K562 (cell line): ENCODE data around the gene UBE2B. TPM values are rescaled to one million over a fixed set of nuclear protein-coding genes. Genes with fewer than 3 reads are reported as not detected.

ENCODE experiments used
- ATAC-seq: fragments of 200-7000 bp; cut with Tn5 transposase; 3 replicates; pipeline ENCODE4 v1.9.1; 2020; ENCODE audit warnings: moderate library complexity
- BruUV-seq: library from RNA; stranded (reverse); fragments of 400-500 nt; replicated peaks from 2 replicates; lab custom pipeline; 2021; lab: Mats Ljungman, UMichigan
- CTCF ChIA-PET: fragments of 300-600 bp; formaldehyde crosslinking; extraction: SDS; loops from one replicate; lab custom pipeline; 2021; ENCODE audit warnings: low intra/inter-chr PET ratio; lab: Yijun Ruan, JAX
- POLR2A ChIA-PET: fragments of 300-600, 350-650 bp; sonication (Branson Sonifier 250); formaldehyde crosslinking; extraction: SDS; loops from one replicate; lab custom pipeline; 2021; ENCODE audit warnings: antibody characterized with exemption, inconsistent platforms; lab: Yijun Ruan, JAX
- DNase-seq, 4 experiments: peaks; one replicate each; pipeline versions ENCODE4 v3.0.0 to v3.0.0-alpha.2; 2011 to 2018; ENCODE audit warnings: low spot score in 3 of 4, mixed read lengths in 3 of 4; ENCODE audit errors: extremely low read depth in 1 of 4
- FAIRE-seq: peaks from 2 replicates; lab custom pipeline; 2011; peaks lifted over from hg19 to GRCh38; lab: Jason Lieb, UNC
- H2AFZ ChIP-seq: 2 replicates; pipeline ENCODE4 v1.6.0; 2011; ENCODE audit warnings: low read depth, low read length, control low read depth, inconsistent platforms
- H3K27ac ChIP-seq: fragments of 200-600 bp; 3 replicates; pipeline ENCODE4 v1.8.0; 2011; ENCODE audit warnings: low read depth, mild to moderate bottlenecking, control low read depth, inconsistent platforms, low read length, moderate library complexity, mixed read lengths; ENCODE audit errors: extremely low read depth
- H3K27me3 ChIP-seq, 2 experiments: fragments of 300-600 bp in 1 of 2; 2 replicates in 1 of 2; 3 replicates in 1 of 2; pipeline versions ENCODE4 v1.6.0 to v1.8.0; 2011; ENCODE audit warnings: inconsistent platforms in 2 of 2, low read length in 2 of 2, mild to moderate bottlenecking in 1 of 2, mixed read lengths in 1 of 2, moderate library complexity in 1 of 2; ENCODE audit not compliant: control insufficient read depth in 2 of 2, insufficient read depth in 2 of 2
- H3K36me3 ChIP-seq: fragments of 300-600 bp; 3 replicates; pipeline ENCODE4 v1.8.0; 2011; ENCODE audit warnings: mild to moderate bottlenecking, low read length, inconsistent platforms; ENCODE audit not compliant: control insufficient read depth, insufficient read depth
- H3K4me1 ChIP-seq, 2 experiments: fragments of 200-600 bp in 1 of 2; replicated peaks in 1 of 2; 2 replicates in 1 of 2; 3 replicates in 1 of 2; pipeline versions ENCODE4 v1.5.1 to v1.8.0; 2011; ENCODE audit warnings: inconsistent platforms in 2 of 2, low read length in 2 of 2, mild to moderate bottlenecking in 1 of 2, mixed read lengths in 1 of 2, moderate library complexity in 1 of 2; ENCODE audit not compliant: control insufficient read depth in 2 of 2, insufficient read depth in 2 of 2
- H3K4me2 ChIP-seq: 2 replicates; pipeline ENCODE4 v1.6.1; 2011; ENCODE audit warnings: low read length, control low read depth, inconsistent platforms, mixed read lengths; ENCODE audit not compliant: insufficient read depth
- H3K4me3 ChIP-seq: fragments of 200-600 bp; sonication (generic), shearing (Covaris generic); 2 replicates; pipeline ENCODE4 v1.5.1; 2016; ENCODE audit warnings: control low read depth, inconsistent platforms
- H3K79me2 ChIP-seq: fragments of 200-600 bp; 3 replicates; pipeline ENCODE4 v1.8.0; 2011; ENCODE audit warnings: low read length, inconsistent platforms; ENCODE audit not compliant: control insufficient read depth, insufficient read depth
- H3K9ac ChIP-seq, 2 experiments: 2 replicates each; pipeline versions ENCODE4 v1.6.0 to v1.6.1; 2011; ENCODE audit warnings: low read depth in 2 of 2, low read length in 2 of 2, control low read depth in 1 of 2, inconsistent platforms in 1 of 2, mild to moderate bottlenecking in 1 of 2, mixed read lengths in 1 of 2; ENCODE audit not compliant: insufficient read depth in 1 of 2
- H3K9me1 ChIP-seq: one replicate; pipeline ENCODE4 v1.6.0; 2011; ENCODE audit warnings: inconsistent platforms, mild to moderate bottlenecking, low read length, moderate library complexity; ENCODE audit not compliant: control insufficient read depth, insufficient read depth
- H3K9me3 ChIP-seq: replicated peaks from 2 replicates; pipeline ENCODE4 v1.5.1; 2011; ENCODE audit warnings: low read depth, low read length, inconsistent platforms; ENCODE audit not compliant: control insufficient read depth, insufficient read depth
- H4K20me1 ChIP-seq: replicated peaks from 2 replicates; pipeline ENCODE4 v1.6.1; 2011; ENCODE audit warnings: low read length, inconsistent platforms, mixed read lengths; ENCODE audit not compliant: control insufficient read depth, insufficient read depth
- BRD4 ChIP-seq: fragments of 200-600 bp; sonication (generic); IDR thresholded peaks from 2 replicates; pipeline ENCODE4 v1.6.1; 2017; ENCODE audit warnings: inconsistent platforms
- CHD4 ChIP-seq: fragments of 200-600 bp; sonication (generic); IDR thresholded peaks from 3 replicates; pipeline ENCODE4 v1.6.1; 2012; ENCODE audit warnings: low read depth, mild to moderate bottlenecking, mixed read lengths, low read length, inconsistent platforms; ENCODE audit not compliant: insufficient read depth, insufficient replicate concordance, poor library complexity, severe bottlenecking
- HDAC1 ChIP-seq, 2 experiments: fragments of 450-650 bp; IDR thresholded peaks; 2 replicates each; pipeline ENCODE4 v1.6.1; 2016 to 2017; ENCODE audit warnings: inconsistent platforms in 1 of 2, mild to moderate bottlenecking in 1 of 2, moderate library complexity in 1 of 2
- KLF16 ChIP-seq: IDR thresholded peaks from 2 replicates; pipeline ENCODE4 v1.6.1; 2016; ENCODE audit warnings: antibody characterized with exemption
- MCM3 ChIP-seq: fragments of 450-650 bp; IDR thresholded peaks from 2 replicates; pipeline ENCODE4 v1.6.1; 2016
- PRMT5 ChIP-seq: sonication (generic); formaldehyde crosslinking; IDR thresholded peaks from 2 replicates; pipeline ENCODE4 v1.5.0; 2020; ENCODE audit warnings: missing genetic modification reagents
- YY1 ChIP-seq, 3 experiments: IDR thresholded peaks; 2 replicates each; pipeline ENCODE4 v1.6.1; 2011; ENCODE audit warnings: low read length in 2 of 3, mild to moderate bottlenecking in 2 of 3, moderate library complexity in 2 of 3, borderline replicate concordance in 1 of 3, control low read depth in 1 of 3, low read depth in 1 of 3; ENCODE audit not compliant: insufficient read depth in 3 of 3, insufficient replicate concordance in 2 of 3, control insufficient read depth in 1 of 3, insufficient read length in 1 of 3; ENCODE audit errors: extremely low read depth in 1 of 3
- ZBTB8A ChIP-seq: fragments of 450-650 bp; IDR thresholded peaks from 2 replicates; pipeline ENCODE4 v1.6.1; 2018; ENCODE audit warnings: mild to moderate bottlenecking, moderate library complexity; ENCODE audit not compliant: partially characterized antibody
- WGBS: fragments of 100-300 bp; shearing (Covaris generic); methylation state at CpG from one replicate; pipeline ENCODE4 v1.1.6; 2016; ENCODE audit warnings: low coverage, mixed read lengths; ENCODE audit not compliant: insufficient coverage; ENCODE audit errors: missing lambda C conversion rate; 5-methylcytosine and 5-hydroxymethylcytosine counted together
- in situ Hi-C: fragments of 300-500 bp; cut with MboI; formaldehyde crosslinking; loops from 4 replicates; pipeline ENCODE4 v1.15.0; 2018; ENCODE audit warnings: inconsistent platforms, mixed read lengths
- intact Hi-C: fragments of 100-400 bp; cut with micrococcal nuclease; formaldehyde crosslinking; loops from 2 replicates; pipeline ENCODE4 v1.14.2; 2022
- polyA plus RNA-seq, 8 experiments: library from polyadenylated mRNA; depleted of rRNA in 4 of 8; stranded (reverse) in 5 of 8; unstranded in 3 of 8; fragments of >200 nt; fragmentation: Nextera tagmentation in 2 of 8; fragmentation: Illumina TruSeq in 1 of 8; extraction: Ambion mirVana in 2 of 8; extraction: Trizol in 1 of 8; gene quantifications; 2 replicates each; pipeline versions ENCODE4 v1.2.1 to v1.2.3, GENCODE V29; 2011 to 2014; ENCODE audit warnings: inconsistent platforms in 1 of 8, missing spikeins in 1 of 8
- total RNA-seq, 7 experiments: library from RNA; depleted of rRNA in 6 of 7; stranded (reverse); fragments of >200 nt in 6 of 7; fragmentation: Illumina TruSeq in 2 of 7; extraction: Trizol in 2 of 7; gene quantifications; 2 replicates each; pipeline versions ENCODE4 v1.2.1 to v1.2.3, GENCODE V29; 2011 to 2021; ENCODE audit warnings: low replicate concordance in 1 of 7
- TF ChIP-seq, protein P1 (sequence below), 2 experiments: fragments of 450-650 bp; conservative IDR thresholded peaks; 2 replicates each; pipeline ENCODE4 v1.6.1; 2017; ENCODE audit warnings: mild to moderate bottlenecking in 2 of 2, moderate library complexity in 2 of 2
- TF ChIP-seq, protein P2 (sequence below): sonication (generic); formaldehyde crosslinking; IDR thresholded peaks from 2 replicates; pipeline ENCODE4 v1.8.0; 2023; ENCODE audit warnings: mild to moderate bottlenecking, missing genetic modification reagents

Gene UBE2B
- total and polyA plus RNA-seq, 9 of the 15 experiments (the other 6 are each of a cell fraction or from before 2014, with no cell fraction given), result 13.1 to 198 (median 75.5) TPM

DNA sequence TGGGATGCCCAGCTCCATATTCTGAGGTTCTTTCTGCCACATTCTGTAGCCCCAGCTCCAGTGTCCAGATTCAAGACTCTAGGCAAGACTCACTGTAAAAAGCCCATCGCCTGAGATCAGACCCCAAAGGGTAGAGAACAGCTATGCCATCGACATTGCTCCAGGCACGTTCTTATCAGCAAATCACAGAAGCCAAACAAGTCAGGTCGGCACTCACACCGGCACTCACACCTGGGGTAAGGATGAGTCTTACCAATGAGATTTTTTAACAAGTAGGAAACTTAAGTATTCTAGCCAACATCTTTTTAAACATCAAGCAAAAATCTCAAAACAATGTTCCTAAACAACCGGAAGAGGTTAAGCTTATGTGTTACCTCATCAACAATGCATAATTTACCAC is 38.0 kb downstream of the UBE2B start (continued):
- TF ChIP-seq BRD4, result no peak
- TF ChIP-seq KLF16, result no peak
- TF ChIP-seq HDAC1 (IDR thresholded peaks at IDR 0.05), result no peak
- TF ChIP-seq CHD4, result no peak
- no peak for TF ChIP-seq PRMT5 (CRISPR knock-in tag)
- TF ChIP-seq, all 486 proteins: peak for 0

DNA sequence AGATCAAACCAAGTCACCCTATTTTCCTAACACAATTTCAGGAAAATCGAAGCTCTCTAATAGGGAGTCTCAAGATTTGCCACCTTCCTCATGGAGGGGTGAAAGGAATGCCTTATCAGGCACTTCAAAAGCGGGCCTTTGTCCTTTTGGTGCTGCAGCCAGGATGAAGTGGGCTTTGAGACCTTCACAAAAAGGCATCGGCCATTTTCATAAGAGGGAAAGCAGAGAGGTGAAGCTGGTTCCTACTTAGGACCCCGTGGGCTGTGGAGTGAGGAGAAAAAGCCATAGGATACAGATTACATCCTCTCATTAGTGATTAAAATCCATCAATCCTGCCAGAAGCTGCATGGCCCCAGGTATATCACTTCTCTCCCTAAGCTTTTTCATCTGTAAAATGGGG is 39.5 kb downstream of the UBE2B start:
- Histone ChIP-seq H3K9me3 (no peaks in the 10 kb centered on the region), H3K4me1 (peaks cover 18 to 25% of the 10 kb centered on the region in 2 experiments), H3K4me2 (peak overlapping the region; percentile 87), H3K79me2 (peaks cover 28% of the 10 kb centered on the region), H2AFZ (no peak overlapping the region), H3K9ac (peak overlapping the region; percentile 77 to 79; a peak in 3 of 4 replicates), H3K27ac (peak overlapping the region; percentile 10; the same call in 1 of the 3 replicates), H3K4me3 (peak overlapping the region; percentile 84), H3K36me3 (peaks cover 28% of the 10 kb centered on the region; the same call in 2 of the 3 replicates), H3K9me1 (no peaks in the 10 kb centered on the region), H4K20me1 (no peaks in the 10 kb centered on the region), H3K27me3 (no peaks in the 10 kb centered on the region)
- intact Hi-C loops (loop anchor here (2.0 to 5.0 kb wide), 4 partner anchors 56 to 166 kb away; no protein-coding TSS in a partner anchor), in situ Hi-C loops (loop anchor here (5.0 kb wide), 1 partner anchor 101 kb away; no protein-coding TSS in a partner anchor)
- POLR2A ChIA-PET, result interaction anchor here (1.0 to 2.2 kb wide), 8 partner anchors 11 to 114 kb away, joined by 3 to 18 read pairs (median 4); partner anchors contain the start of gene JADE2
- no TSS peak for BruUV-seq
- FAIRE-seq, result peak; percentile 42
- CTCF ChIA-PET, result interaction anchor here (1.6 kb wide), 1 partner anchor 102 kb away, joined by 3 read pairs; no protein-coding TSS in a partner anchor
- no peak for ATAC-seq
- DNase-seq, result no peak
- 18% methylated on average over 4 of the region's 4 CpGs for WGBS
- TF ChIP-seq YY1 (IDR thresholded peaks at IDR 0.05; ENCODE audit: borderline replicate concordance in 1 of 3, control insufficient read depth in 1 of 3, extremely low read depth in 1 of 3, insufficient read depth in 3 of 3, insufficient read length in 1 of 3, insufficient replicate concordance in 2 of 3, low read depth in 1 of 3, low read length in 2 of 3), result peak in 1 of 3 experiments; percentile 51
- TF ChIP-seq, protein P1, sequence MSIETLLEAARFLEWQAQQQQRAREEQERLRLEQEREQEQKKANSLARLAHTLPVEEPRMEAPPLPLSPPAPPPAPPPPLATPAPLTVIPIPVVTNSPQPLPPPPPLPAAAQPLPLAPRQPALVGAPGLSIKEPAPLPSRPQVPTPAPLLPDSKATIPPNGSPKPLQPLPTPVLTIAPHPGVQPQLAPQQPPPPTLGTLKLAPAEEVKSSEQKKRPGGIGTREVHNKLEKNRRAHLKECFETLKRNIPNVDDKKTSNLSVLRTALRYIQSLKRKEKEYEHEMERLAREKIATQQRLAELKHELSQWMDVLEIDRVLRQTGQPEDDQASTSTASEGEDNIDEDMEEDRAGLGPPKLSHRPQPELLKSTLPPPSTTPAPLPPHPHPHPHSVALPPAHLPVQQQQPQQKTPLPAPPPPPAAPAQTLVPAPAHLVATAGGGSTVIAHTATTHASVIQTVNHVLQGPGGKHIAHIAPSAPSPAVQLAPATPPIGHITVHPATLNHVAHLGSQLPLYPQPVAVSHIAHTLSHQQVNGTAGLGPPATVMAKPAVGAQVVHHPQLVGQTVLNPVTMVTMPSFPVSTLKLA (conservative IDR thresholded peaks at IDR 0.05), result 0 out of 4 replicates have a peak, but pooled peaks of 1 of the 2 experiments have one; percentile 8
- TF ChIP-seq, protein P2, sequence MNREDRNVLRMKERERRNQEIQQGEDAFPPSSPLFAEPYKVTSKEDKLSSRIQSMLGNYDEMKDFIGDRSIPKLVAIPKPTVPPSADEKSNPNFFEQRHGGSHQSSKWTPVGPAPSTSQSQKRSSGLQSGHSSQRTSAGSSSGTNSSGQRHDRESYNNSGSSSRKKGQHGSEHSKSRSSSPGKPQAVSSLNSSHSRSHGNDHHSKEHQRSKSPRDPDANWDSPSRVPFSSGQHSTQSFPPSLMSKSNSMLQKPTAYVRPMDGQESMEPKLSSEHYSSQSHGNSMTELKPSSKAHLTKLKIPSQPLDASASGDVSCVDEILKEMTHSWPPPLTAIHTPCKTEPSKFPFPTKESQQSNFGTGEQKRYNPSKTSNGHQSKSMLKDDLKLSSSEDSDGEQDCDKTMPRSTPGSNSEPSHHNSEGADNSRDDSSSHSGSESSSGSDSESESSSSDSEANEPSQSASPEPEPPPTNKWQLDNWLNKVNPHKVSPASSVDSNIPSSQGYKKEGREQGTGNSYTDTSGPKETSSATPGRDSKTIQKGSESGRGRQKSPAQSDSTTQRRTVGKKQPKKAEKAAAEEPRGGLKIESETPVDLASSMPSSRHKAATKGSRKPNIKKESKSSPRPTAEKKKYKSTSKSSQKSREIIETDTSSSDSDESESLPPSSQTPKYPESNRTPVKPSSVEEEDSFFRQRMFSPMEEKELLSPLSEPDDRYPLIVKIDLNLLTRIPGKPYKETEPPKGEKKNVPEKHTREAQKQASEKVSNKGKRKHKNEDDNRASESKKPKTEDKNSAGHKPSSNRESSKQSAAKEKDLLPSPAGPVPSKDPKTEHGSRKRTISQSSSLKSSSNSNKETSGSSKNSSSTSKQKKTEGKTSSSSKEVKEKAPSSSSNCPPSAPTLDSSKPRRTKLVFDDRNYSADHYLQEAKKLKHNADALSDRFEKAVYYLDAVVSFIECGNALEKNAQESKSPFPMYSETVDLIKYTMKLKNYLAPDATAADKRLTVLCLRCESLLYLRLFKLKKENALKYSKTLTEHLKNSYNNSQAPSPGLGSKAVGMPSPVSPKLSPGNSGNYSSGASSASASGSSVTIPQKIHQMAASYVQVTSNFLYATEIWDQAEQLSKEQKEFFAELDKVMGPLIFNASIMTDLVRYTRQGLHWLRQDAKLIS (CRISPR knock-in tag), result 0 out of 2 replicates have a peak, but pooled peaks have one; percentile 9
- TF ChIP-seq MCM3, result no peak
- no peak for TF ChIP-seq ZBTB8A
